SK-N-SH (cell line): ENCODE measurements around the gene CDC73. TPM values are rescaled to one million over a fixed set of nuclear protein-coding genes. Genes with fewer than 3 reads are reported as not detected.

Experiments used
- CTCF ChIA-PET: fragments of 300-600, 350-600 bp; formaldehyde crosslinking; extraction: SDS; loops from one replicate; lab custom pipeline; 2021; lab: Yijun Ruan, JAX
- POLR2A ChIA-PET: fragments of 350-600 bp; sonication (Branson Sonifier 250); formaldehyde crosslinking; extraction: SDS; loops from one replicate; lab custom pipeline; 2020; ENCODE audit warnings: antibody characterized with exemption, inconsistent platforms; lab: Yijun Ruan, JAX
- DNase-seq: peaks from one replicate; pipeline ENCODE4 v3.0.0; 2012
- H2AFZ ChIP-seq: fragments of 200-600 bp; sonication (generic); 2 replicates; pipeline ENCODE4 v1.8.1; 2016; ENCODE audit warnings: antibody characterized with exemption, mild to moderate bottlenecking, low read depth
- H3F3A ChIP-seq: fragments of 200-600 bp; sonication (generic); replicated peaks from 2 replicates; pipeline ENCODE3; 2016; ENCODE audit warnings: antibody characterized with exemption, mild to moderate bottlenecking; ENCODE audit not compliant: insufficient read depth
- H3K27ac ChIP-seq, 2 experiments: fragments of 200-500 bp in 1 of 2; fragments of 200-600 bp in 1 of 2; sonication (Bioruptor generic) in 1 of 2; sonication (generic), shearing (Covaris generic) in 1 of 2; 2 replicates each; pipeline versions ENCODE4 v1.5.1 to v1.6.1; 2014 to 2016; ENCODE audit warnings: low read depth in 2 of 2, inconsistent platforms in 1 of 2, low read length in 1 of 2, mild to moderate bottlenecking in 1 of 2, mixed read lengths in 1 of 2
- H3K27me3 ChIP-seq: fragments of 200-600 bp; sonication (generic), shearing (Covaris generic); 2 replicates; pipeline ENCODE4 v1.6.1; 2016; ENCODE audit warnings: mixed run types; ENCODE audit not compliant: insufficient read depth
- H3K36me3 ChIP-seq, 2 experiments: fragments of 200-500 bp in 1 of 2; fragments of 200-600 bp in 1 of 2; sonication (Bioruptor generic) in 1 of 2; sonication (generic) in 1 of 2; replicated peaks in 1 of 2; 2 replicates each; pipeline versions ENCODE3 to v1.5.1; 2014 to 2016; ENCODE audit warnings: low read length in 1 of 2, mild to moderate bottlenecking in 1 of 2; ENCODE audit not compliant: insufficient read depth in 2 of 2, control insufficient read depth in 1 of 2
- H3K4me1 ChIP-seq, 2 experiments: fragments of 200-500 bp in 1 of 2; fragments of 200-600 bp in 1 of 2; sonication (Bioruptor generic) in 1 of 2; sonication (generic), shearing (Covaris generic) in 1 of 2; 2 replicates each; pipeline versions ENCODE4 v1.5.1 to v1.6.1; 2014 to 2016; ENCODE audit warnings: low read depth in 1 of 2, low read length in 1 of 2, mixed run types in 1 of 2; ENCODE audit not compliant: insufficient read depth in 2 of 2, control insufficient read depth in 1 of 2
- H3K4me2 ChIP-seq: fragments of 200-600 bp; sonication (generic), shearing (Covaris generic); 2 replicates; pipeline ENCODE4 v1.6.1; 2017; ENCODE audit warnings: mixed run types
- H3K4me3 ChIP-seq, 2 experiments: fragments of 200-500 bp in 1 of 2; fragments of 200-600 bp in 1 of 2; sonication (Bioruptor generic) in 1 of 2; sonication (generic), shearing (Covaris generic) in 1 of 2; 2 replicates each; pipeline versions ENCODE4 v1.5.1 to v1.8.1; 2014 to 2016; ENCODE audit warnings: low read depth in 2 of 2, inconsistent platforms in 1 of 2, low read length in 1 of 2, mild to moderate bottlenecking in 1 of 2, mixed read lengths in 1 of 2, moderate library complexity in 1 of 2
- H3K79me2 ChIP-seq: fragments of 200-600 bp; sonication (generic); 2 replicates; pipeline ENCODE4 v1.8.1; 2017; ENCODE audit warnings: mild to moderate bottlenecking; ENCODE audit not compliant: insufficient read depth
- H3K9ac ChIP-seq: fragments of 200-600 bp; sonication (generic); 2 replicates; pipeline ENCODE4 v1.6.1; 2017; ENCODE audit warnings: mixed run types
- H3K9me2 ChIP-seq: fragments of 200-600 bp; sonication (generic); 2 replicates; pipeline ENCODE4 v1.6.1; 2017; ENCODE audit warnings: mixed run types
- H3K9me3 ChIP-seq: fragments of 200-600 bp; sonication (generic); 2 replicates; pipeline ENCODE4 v1.6.1; 2017; ENCODE audit warnings: mixed run types, mild to moderate bottlenecking, moderate library complexity
- H4K20me1 ChIP-seq: fragments of 200-600 bp; sonication (generic); 2 replicates; pipeline ENCODE4 v1.6.1; 2017; ENCODE audit warnings: mild to moderate bottlenecking, mixed run types; ENCODE audit not compliant: insufficient read depth
- CHD2 ChIP-seq: fragments of 150-350 bp; IDR thresholded peaks from 2 replicates; pipeline ENCODE4 v1.6.1; 2018; ENCODE audit warnings: low read length; ENCODE audit not compliant: partially characterized antibody
- CTCF ChIP-seq: fragments of 200-600 bp; sonication (generic); IDR thresholded peaks from 2 replicates; pipeline ENCODE4 v1.6.1; 2017; ENCODE audit warnings: antibody characterized with exemption, mild to moderate bottlenecking, moderate library complexity
- FOXJ3 ChIP-seq: sonication (generic); formaldehyde crosslinking; IDR thresholded peaks from 2 replicates; pipeline ENCODE4 v1.5.1; 2020; ENCODE audit warnings: mild to moderate bottlenecking, missing genetic modification reagents
- JUND ChIP-seq: IDR thresholded peaks from 2 replicates; pipeline ENCODE4 v1.4.0; 2012
- MEF2A ChIP-seq: IDR thresholded peaks from 2 replicates; pipeline ENCODE4 v1.4.0; 2012; ENCODE audit warnings: low read depth, borderline replicate concordance
- MXI1 ChIP-seq: IDR thresholded peaks from 2 replicates; pipeline ENCODE4 v1.6.1; 2012; ENCODE audit warnings: mild to moderate bottlenecking, low read depth, low read length, improper control_type of control experiment
- NFIC ChIP-seq: IDR thresholded peaks from 2 replicates; pipeline ENCODE4 v1.4.0; 2012; ENCODE audit warnings: borderline replicate concordance
- RCOR1 ChIP-seq: fragments of 150-350 bp; IDR thresholded peaks from 2 replicates; pipeline ENCODE4 v1.6.1; 2017; ENCODE audit warnings: antibody characterized with exemption, low read length
- REST ChIP-seq: IDR thresholded peaks from 2 replicates; pipeline ENCODE4 v1.6.1; 2012; ENCODE audit warnings: mild to moderate bottlenecking, low read depth, low read length, moderate library complexity
- RFX5 ChIP-seq: IDR thresholded peaks from 2 replicates; pipeline ENCODE4 v1.6.1; 2012; ENCODE audit warnings: mild to moderate bottlenecking, improper control_type of control experiment, low read length
- SIN3A ChIP-seq: IDR thresholded peaks from 2 replicates; pipeline ENCODE4 v1.6.1; 2012; ENCODE audit warnings: low read depth, mild to moderate bottlenecking, low read length, moderate library complexity, borderline replicate concordance
- TAF1 ChIP-seq: IDR thresholded peaks from 2 replicates; pipeline ENCODE4 v1.6.1; 2012; ENCODE audit warnings: low read depth, mild to moderate bottlenecking, low read length, moderate library complexity, borderline replicate concordance
- TEAD4 ChIP-seq: IDR thresholded peaks from 2 replicates; pipeline ENCODE4 v1.4.0; 2012; ENCODE audit warnings: mild to moderate bottlenecking, borderline replicate concordance; ENCODE audit not compliant: insufficient read depth
- USF2 ChIP-seq: fragments of 150-350 bp; IDR thresholded peaks from 2 replicates; pipeline ENCODE4 v1.6.1; 2017; ENCODE audit warnings: antibody characterized with exemption, low read length, low read depth, borderline replicate concordance
- YY1 ChIP-seq: IDR thresholded peaks from 2 replicates; pipeline ENCODE4 v1.4.0; 2012; ENCODE audit warnings: low read depth, mild to moderate bottlenecking
- WGBS: methylation state at CpG from one replicate; pipeline ENCODE4 v1.1.6; 2017; ENCODE audit warnings: low lambda C conversion rate; 5-methylcytosine and 5-hydroxymethylcytosine counted together
- polyA plus RNA-seq, 3 experiments: library from polyadenylated mRNA; depleted of rRNA; stranded (reverse); fragments of >200 nt; gene quantifications; 2 replicates each; pipeline ENCODE4 v1.2.3, GENCODE V29; 2012

CDC73 gene
- polyA plus RNA-seq, 1 of the 3 experiments (the other 2 are of a cell fraction), result 13.4 TPM

GRCh38 chr1:193259636-193260035 is 137.8 kb downstream of the CDC73 start:
- no peaks in the 10 kb centered on the region for H3K9me3 ChIP-seq
- H3K27ac ChIP-seq, result no peak overlapping the region
- no peaks in the 10 kb centered on the region for H3K79me2 ChIP-seq
- CTCF ChIA-PET, result no interaction called here
- no peaks in the 10 kb centered on the region for H3F3A ChIP-seq
- no peaks in the 10 kb centered on the region for H3K9me2 ChIP-seq
- H4K20me1 ChIP-seq, result no peaks in the 10 kb centered on the region
- no peaks in the 10 kb centered on the region for H3K27me3 ChIP-seq
- no peak for DNase-seq
- 98% methylated on average over 2 of the region's 2 CpGs for WGBS
- H2AFZ ChIP-seq, result no peak overlapping the region
- H3K4me2 ChIP-seq, result no peak overlapping the region
- H3K36me3 ChIP-seq, result peaks cover 36 to 42% of the 10 kb centered on the region in 2 experiments
- POLR2A ChIA-PET, result no interaction called here
- no peaks in the 10 kb centered on the region; a peak in 1 of 4 replicates for H3K4me1 ChIP-seq
- TF ChIP-seq MEF2A (no peak), CHD2 (no peak), USF2 (no peak), RCOR1 (no peak), JUND (no peak), TEAD4 (no peak), REST (no peak), CTCF (no peak), SIN3A (no peak), MXI1 (no peak), NFIC (no peak), FOXJ3 (CRISPR knock-in tag) (no peak), TAF1 (no peak), RFX5 (no peak), YY1 (no peak)
- no peak overlapping the region for H3K4me3 ChIP-seq
- no peak overlapping the region for H3K9ac ChIP-seq
